HepG2 (cell line): ENCODE results near the gene CLEC10A. TPM values are rescaled to one million over a fixed set of nuclear protein-coding genes. Genes with fewer than 3 reads are reported as not detected.

ENCODE experiments used
- ATAC-seq: fragments of 200-7000 bp; cut with Tn5 transposase; 3 replicates; pipeline ENCODE4 v1.9.1; 2020; ENCODE audit warnings: mild to moderate bottlenecking, moderate library complexity
- BruUV-seq: library from RNA; stranded (reverse); fragments of 400-500 nt; replicated peaks from 2 replicates; lab custom pipeline; 2021; lab: Mats Ljungman, UMichigan
- CTCF ChIA-PET: fragments of 300-600 bp; formaldehyde crosslinking; extraction: SDS; loops from one replicate; lab custom pipeline; 2021; ENCODE audit warnings: low total read pairs, inconsistent platforms, low intra/inter-chr PET ratio; lab: Yijun Ruan, JAX
- POLR2A ChIA-PET: fragments of 350-600 bp; sonication (Branson Sonifier 250); formaldehyde crosslinking; loops from one replicate; lab custom pipeline; 2020; ENCODE audit warnings: antibody characterized with exemption, inconsistent platforms; lab: Yijun Ruan, JAX
- DNase-seq: peaks from one replicate; pipeline ENCODE4 v3.0.0-alpha.2; 2015; ENCODE audit warnings: low spot score
- FAIRE-seq: peaks from 3 replicates; lab custom pipeline; 2011; peaks lifted over from hg19 to GRCh38; lab: Jason Lieb, UNC
- H2AFZ ChIP-seq: one replicate; pipeline ENCODE4 v1.6.1; 2011; ENCODE audit warnings: low read length, inconsistent platforms
- H3K27ac ChIP-seq: fragments of 300-600 bp; 3 replicates; pipeline ENCODE4 v1.8.0; 2011; ENCODE audit warnings: mixed run types, mild to moderate bottlenecking, mixed read lengths, low read length, inconsistent platforms; ENCODE audit not compliant: insufficient read depth; ENCODE audit errors: extremely low read length
- H3K27me3 ChIP-seq, 2 experiments: fragments of 200-600 bp in 1 of 2; 2 replicates in 1 of 2; 3 replicates in 1 of 2; pipeline versions ENCODE4 v1.6.0 to v1.8.0; 2011; ENCODE audit warnings: low read length in 2 of 2, mild to moderate bottlenecking in 2 of 2, moderate library complexity in 2 of 2, inconsistent platforms in 1 of 2; ENCODE audit not compliant: insufficient read depth in 2 of 2, control insufficient read depth in 1 of 2
- H3K36me3 ChIP-seq, 2 experiments: fragments of 200-600 bp in 1 of 2; replicated peaks in 1 of 2; 2 replicates in 1 of 2; 3 replicates in 1 of 2; pipeline versions ENCODE4 v1.5.1 to v1.8.0; 2011; ENCODE audit warnings: low read length in 2 of 2, inconsistent platforms in 1 of 2; ENCODE audit not compliant: insufficient read depth in 2 of 2, control insufficient read depth in 1 of 2
- H3K4me1 ChIP-seq: 2 replicates; pipeline ENCODE4 v1.5.1; 2012; ENCODE audit warnings: low read length, inconsistent platforms; ENCODE audit not compliant: insufficient read depth
- H3K4me2 ChIP-seq: 2 replicates; pipeline ENCODE4 v1.6.0; 2011; ENCODE audit warnings: low read depth, low read length, inconsistent platforms
- H3K4me3 ChIP-seq, 3 experiments: fragments of 200-600 bp in 1 of 3; sonication (generic), shearing (Covaris generic) in 1 of 3; replicated peaks in 1 of 3; 2 replicates each; pipeline ENCODE4 v1.5.1; 2011 to 2016; ENCODE audit warnings: low read length in 3 of 3, inconsistent platforms in 2 of 3, low read depth in 2 of 3, mild to moderate bottlenecking in 2 of 3, control low read depth in 1 of 3, mixed read lengths in 1 of 3; ENCODE audit not compliant: insufficient read depth in 1 of 3
- H3K79me2 ChIP-seq: one replicate; pipeline ENCODE4 v1.6.1; 2011; ENCODE audit warnings: low read length, inconsistent platforms; ENCODE audit not compliant: insufficient read depth
- H3K9ac ChIP-seq: 2 replicates; pipeline ENCODE4 v1.6.0; 2011; ENCODE audit warnings: mild to moderate bottlenecking, low read depth, low read length, inconsistent platforms; ENCODE audit not compliant: insufficient read depth
- H3K9me3 ChIP-seq: 2 replicates; pipeline ENCODE4 v1.5.1; 2012; ENCODE audit warnings: mild to moderate bottlenecking, low read length
- H4K20me1 ChIP-seq: 2 replicates; pipeline ENCODE4 v1.6.0; 2011; ENCODE audit warnings: inconsistent platforms, mild to moderate bottlenecking, low read length, moderate library complexity; ENCODE audit not compliant: insufficient read depth
- HNRNPK ChIP-seq: fragments of 200-400 bp; formaldehyde crosslinking; IDR thresholded peaks from 2 replicates; pipeline ENCODE4 v1.6.1; 2018; ENCODE audit warnings: low read length, low read depth, moderate library complexity, mild to moderate bottlenecking; ENCODE audit not compliant: poor library complexity, severe bottlenecking
- SMYD3 ChIP-seq: sonication (generic); formaldehyde crosslinking; IDR thresholded peaks from 2 replicates; pipeline ENCODE4 v1.8.1; 2023; ENCODE audit warnings: mild to moderate bottlenecking, missing genetic modification reagents
- SOX6 ChIP-seq, 2 experiments: fragments of 450-650 bp in 1 of 2; sonication (generic) in 1 of 2; formaldehyde crosslinking in 1 of 2; IDR thresholded peaks; 2 replicates each; pipeline versions ENCODE4 v1.4.0 to v1.6.1; 2017 to 2020; ENCODE audit warnings: antibody characterized with exemption in 1 of 2, mild to moderate bottlenecking in 1 of 2, missing genetic modification reagents in 1 of 2
- SP140L ChIP-seq: sonication (generic); formaldehyde crosslinking; IDR thresholded peaks from 2 replicates; pipeline ENCODE4 v1.4.0; 2020; ENCODE audit warnings: missing genetic modification reagents, borderline replicate concordance
- TBX3 ChIP-seq: fragments of 450-650 bp; IDR thresholded peaks from 2 replicates; pipeline ENCODE4 v1.6.1; 2017; ENCODE audit warnings: antibody characterized with exemption, mild to moderate bottlenecking, inconsistent platforms, borderline replicate concordance
- ZNF232 ChIP-seq: sonication (generic); formaldehyde crosslinking; IDR thresholded peaks from 2 replicates; pipeline ENCODE4 v1.4.0; 2020; ENCODE audit warnings: missing genetic modification reagents, borderline replicate concordance
- ZNF678 ChIP-seq: sonication (generic); formaldehyde crosslinking; IDR thresholded peaks from 2 replicates; pipeline ENCODE4 v1.4.0; 2020; ENCODE audit warnings: mild to moderate bottlenecking, missing genetic modification reagents
- ZNF782 ChIP-seq: sonication (generic); formaldehyde crosslinking; IDR thresholded peaks from 2 replicates; pipeline ENCODE4 v1.4.0; 2020; ENCODE audit warnings: missing genetic modification reagents, mild to moderate bottlenecking, borderline replicate concordance
- WGBS: methylation state at CpG from one replicate; pipeline ENCODE4 v1.1.6; 2017; ENCODE audit warnings: low lambda C conversion rate; 5-methylcytosine and 5-hydroxymethylcytosine counted together
- in situ Hi-C: cut with HindIII; loops from 2 replicates; pipeline ENCODE4 v1.10.0; 2017; ENCODE audit warnings: low pct_unique_long_range_greater_than_20kb; ENCODE audit not compliant: extremely low pct_ligation_motif_present
- intact Hi-C: fragments of 100-400 bp; cut with micrococcal nuclease; formaldehyde crosslinking; loops from one replicate; pipeline ENCODE4 v1.10.0; 2022; ENCODE audit not compliant: unreplicated experiment
- polyA plus RNA-seq, 8 experiments: library from polyadenylated mRNA; depleted of rRNA in 3 of 8; stranded (reverse) in 7 of 8; unstranded in 1 of 8; fragments of >200 nt; fragmentation: Illumina TruSeq in 4 of 8; extraction: Trizol in 4 of 8; gene quantifications; 2 replicates each; pipeline versions ENCODE4 v1.2.1 to v1.2.3, GENCODE V29; 2011 to 2016; ENCODE audit warnings: low read depth in 4 of 8, missing spikeins in 1 of 8, mixed read lengths in 1 of 8; ENCODE audit not compliant: insufficient read depth in 1 of 8
- total RNA-seq, 5 experiments: library from RNA; depleted of rRNA; stranded (reverse); fragments of >200 nt; fragmentation: Illumina TruSeq; extraction: Trizol; gene quantifications; 2 replicates each; pipeline ENCODE4 v1.2.3, GENCODE V29; 2016; ENCODE audit warnings: low read depth in 1 of 5
- TF ChIP-seq, protein P1 (sequence below): sonication (generic); formaldehyde crosslinking; IDR thresholded peaks from 2 replicates; pipeline ENCODE4 v1.4.0; 2020; ENCODE audit warnings: missing genetic modification reagents
- TF ChIP-seq, protein P2 (sequence below): sonication (generic); formaldehyde crosslinking; conservative IDR thresholded peaks from 2 replicates; pipeline ENCODE4 v1.4.0; 2020; ENCODE audit warnings: missing genetic modification reagents
- TF ChIP-seq, protein P3 (sequence below): IDR thresholded peaks from 2 replicates; pipeline ENCODE4 v1.6.1; 2016; ENCODE audit warnings: low read depth, control low read depth
- TF ChIP-seq, protein P4 (sequence below): fragments of 450-650 bp; IDR thresholded peaks from 2 replicates; pipeline ENCODE4 v1.6.1; 2016
- TF ChIP-seq, protein P5 (sequence below): sonication (generic); formaldehyde crosslinking; IDR thresholded peaks from 2 replicates; pipeline ENCODE4 v1.4.0; 2020; ENCODE audit warnings: missing genetic modification reagents
- TF ChIP-seq, protein P6 (sequence below), 2 experiments: sonication (generic) in 1 of 2; formaldehyde crosslinking in 1 of 2; IDR thresholded peaks; 2 replicates each; pipeline versions ENCODE4 v1.5.1 to v1.6.1; 2011 to 2020; ENCODE audit warnings: borderline replicate concordance in 1 of 2, low read depth in 1 of 2, low read length in 1 of 2, mild to moderate bottlenecking in 1 of 2, missing genetic modification reagents in 1 of 2, moderate library complexity in 1 of 2

CLEC10A gene
- total and polyA plus RNA-seq, 2 of the 13 experiments (the other 11 are each of a cell fraction or from before 2014, with no cell fraction given) = 0.33 TPM; not detected in 1

DNA sequence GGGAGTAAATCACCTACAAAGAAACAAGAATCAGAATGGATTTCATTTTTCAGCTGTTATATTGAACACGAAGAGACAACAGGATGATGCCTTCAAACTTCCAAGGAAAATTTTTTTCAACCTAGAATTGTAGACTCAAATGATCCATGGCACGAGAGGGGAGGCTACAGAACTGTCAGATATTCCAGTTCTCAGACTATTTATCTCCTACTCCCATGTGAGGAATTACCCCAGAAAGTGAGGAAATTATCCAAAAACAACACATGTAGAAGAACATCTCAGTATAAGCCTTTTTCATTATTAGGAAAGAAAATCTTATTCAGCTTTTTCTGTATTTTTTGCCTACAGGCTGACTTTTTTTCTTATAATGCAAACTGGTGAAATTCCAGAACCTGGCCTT, 40.1 kb upstream of the CLEC10A start:
- H3K27ac ChIP-seq = no peak overlapping the region
- WGBS = 93% methylated on average over 2 of the region's 2 CpGs
- POLR2A ChIA-PET = no interaction called here

More for the DNA sequence above, 40.1 kb upstream of the CLEC10A start:
- H3K9me3 ChIP-seq = no peaks in the 10 kb centered on the region
- peaks cover 61% of the 10 kb centered on the region for H3K4me1 ChIP-seq
- ATAC-seq = no peak
- no peak overlapping the region for H3K4me3 ChIP-seq
- CTCF ChIA-PET = no interaction called here
- H3K27me3 ChIP-seq = no peaks in the 10 kb centered on the region
- no peaks in the 10 kb centered on the region for H3K36me3 ChIP-seq
- no peak for DNase-seq
- in situ Hi-C loops (no loop called here), intact Hi-C loops (no loop called here)
- no peak overlapping the region for H3K9ac ChIP-seq
- H2AFZ ChIP-seq = no peak overlapping the region
- no peaks in the 10 kb centered on the region for H4K20me1 ChIP-seq
- peaks cover 8% of the 10 kb centered on the region for H3K79me2 ChIP-seq
- BruUV-seq = no TSS peak
- FAIRE-seq = no peak
- no peak overlapping the region for H3K4me2 ChIP-seq
- TF ChIP-seq SOX6 (IDR thresholded peaks at IDR 0.05) (no peak), SOX6 (CRISPR knock-in tag; IDR thresholded peaks at IDR 0.05) (no peak), SMYD3 (no peak), ZNF782 (CRISPR knock-in tag) (no peak), TBX3 (no peak), ZNF678 (no peak), SP140L (CRISPR knock-in tag) (no peak), HNRNPK (no peak), ZNF232 (CRISPR knock-in tag) (no peak)
- TF ChIP-seq, protein P1, sequence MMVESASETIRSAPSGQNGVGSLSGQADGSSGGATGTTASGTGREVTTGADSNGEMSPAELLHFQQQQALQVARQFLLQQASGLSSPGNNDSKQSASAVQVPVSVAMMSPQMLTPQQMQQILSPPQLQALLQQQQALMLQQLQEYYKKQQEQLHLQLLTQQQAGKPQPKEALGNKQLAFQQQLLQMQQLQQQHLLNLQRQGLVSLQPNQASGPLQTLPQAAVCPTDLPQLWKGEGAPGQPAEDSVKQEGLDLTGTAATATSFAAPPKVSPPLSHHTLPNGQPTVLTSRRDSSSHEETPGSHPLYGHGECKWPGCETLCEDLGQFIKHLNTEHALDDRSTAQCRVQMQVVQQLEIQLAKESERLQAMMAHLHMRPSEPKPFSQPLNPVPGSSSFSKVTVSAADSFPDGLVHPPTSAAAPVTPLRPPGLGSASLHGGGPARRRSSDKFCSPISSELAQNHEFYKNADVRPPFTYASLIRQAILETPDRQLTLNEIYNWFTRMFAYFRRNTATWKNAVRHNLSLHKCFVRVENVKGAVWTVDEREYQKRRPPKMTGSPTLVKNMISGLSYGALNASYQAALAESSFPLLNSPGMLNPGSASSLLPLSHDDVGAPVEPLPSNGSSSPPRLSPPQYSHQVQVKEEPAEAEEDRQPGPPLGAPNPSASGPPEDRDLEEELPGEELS (CRISPR knock-in tag) = no peak
- TF ChIP-seq, protein P2, sequence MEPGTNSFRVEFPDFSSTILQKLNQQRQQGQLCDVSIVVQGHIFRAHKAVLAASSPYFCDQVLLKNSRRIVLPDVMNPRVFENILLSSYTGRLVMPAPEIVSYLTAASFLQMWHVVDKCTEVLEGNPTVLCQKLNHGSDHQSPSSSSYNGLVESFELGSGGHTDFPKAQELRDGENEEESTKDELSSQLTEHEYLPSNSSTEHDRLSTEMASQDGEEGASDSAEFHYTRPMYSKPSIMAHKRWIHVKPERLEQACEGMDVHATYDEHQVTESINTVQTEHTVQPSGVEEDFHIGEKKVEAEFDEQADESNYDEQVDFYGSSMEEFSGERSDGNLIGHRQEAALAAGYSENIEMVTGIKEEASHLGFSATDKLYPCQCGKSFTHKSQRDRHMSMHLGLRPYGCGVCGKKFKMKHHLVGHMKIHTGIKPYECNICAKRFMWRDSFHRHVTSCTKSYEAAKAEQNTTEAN (CRISPR knock-in tag) = no peak
- TF ChIP-seq, protein P3, sequence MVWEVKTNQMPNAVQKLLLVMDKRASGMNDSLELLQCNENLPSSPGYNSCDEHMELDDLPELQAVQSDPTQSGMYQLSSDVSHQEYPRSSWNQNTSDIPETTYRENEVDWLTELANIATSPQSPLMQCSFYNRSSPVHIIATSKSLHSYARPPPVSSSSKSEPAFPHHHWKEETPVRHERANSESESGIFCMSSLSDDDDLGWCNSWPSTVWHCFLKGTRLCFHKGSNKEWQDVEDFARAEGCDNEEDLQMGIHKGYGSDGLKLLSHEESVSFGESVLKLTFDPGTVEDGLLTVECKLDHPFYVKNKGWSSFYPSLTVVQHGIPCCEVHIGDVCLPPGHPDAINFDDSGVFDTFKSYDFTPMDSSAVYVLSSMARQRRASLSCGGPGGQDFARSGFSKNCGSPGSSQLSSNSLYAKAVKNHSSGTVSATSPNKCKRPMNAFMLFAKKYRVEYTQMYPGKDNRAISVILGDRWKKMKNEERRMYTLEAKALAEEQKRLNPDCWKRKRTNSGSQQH = no peak
- TF ChIP-seq, protein P4, sequence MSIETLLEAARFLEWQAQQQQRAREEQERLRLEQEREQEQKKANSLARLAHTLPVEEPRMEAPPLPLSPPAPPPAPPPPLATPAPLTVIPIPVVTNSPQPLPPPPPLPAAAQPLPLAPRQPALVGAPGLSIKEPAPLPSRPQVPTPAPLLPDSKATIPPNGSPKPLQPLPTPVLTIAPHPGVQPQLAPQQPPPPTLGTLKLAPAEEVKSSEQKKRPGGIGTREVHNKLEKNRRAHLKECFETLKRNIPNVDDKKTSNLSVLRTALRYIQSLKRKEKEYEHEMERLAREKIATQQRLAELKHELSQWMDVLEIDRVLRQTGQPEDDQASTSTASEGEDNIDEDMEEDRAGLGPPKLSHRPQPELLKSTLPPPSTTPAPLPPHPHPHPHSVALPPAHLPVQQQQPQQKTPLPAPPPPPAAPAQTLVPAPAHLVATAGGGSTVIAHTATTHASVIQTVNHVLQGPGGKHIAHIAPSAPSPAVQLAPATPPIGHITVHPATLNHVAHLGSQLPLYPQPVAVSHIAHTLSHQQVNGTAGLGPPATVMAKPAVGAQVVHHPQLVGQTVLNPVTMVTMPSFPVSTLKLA = no peak
- TF ChIP-seq, protein P5, sequence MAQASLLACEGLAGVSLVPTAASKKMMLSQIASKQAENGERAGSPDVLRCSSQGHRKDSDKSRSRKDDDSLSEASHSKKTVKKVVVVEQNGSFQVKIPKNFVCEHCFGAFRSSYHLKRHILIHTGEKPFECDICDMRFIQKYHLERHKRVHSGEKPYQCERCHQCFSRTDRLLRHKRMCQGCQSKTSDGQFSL = no peak
- TF ChIP-seq, protein P6, sequence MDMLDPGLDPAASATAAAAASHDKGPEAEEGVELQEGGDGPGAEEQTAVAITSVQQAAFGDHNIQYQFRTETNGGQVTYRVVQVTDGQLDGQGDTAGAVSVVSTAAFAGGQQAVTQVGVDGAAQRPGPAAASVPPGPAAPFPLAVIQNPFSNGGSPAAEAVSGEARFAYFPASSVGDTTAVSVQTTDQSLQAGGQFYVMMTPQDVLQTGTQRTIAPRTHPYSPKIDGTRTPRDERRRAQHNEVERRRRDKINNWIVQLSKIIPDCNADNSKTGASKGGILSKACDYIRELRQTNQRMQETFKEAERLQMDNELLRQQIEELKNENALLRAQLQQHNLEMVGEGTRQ (IDR thresholded peaks at IDR 0.05; ENCODE audit: low read depth, low read length) = no peak
- TF ChIP-seq, protein P6 (CRISPR knock-in tag; IDR thresholded peaks at IDR 0.05; ENCODE audit: borderline replicate concordance) = no peak
